GM12878 (cell line): ENCODE measurements around the gene L3HYPDH. TPM values are rescaled to one million over a fixed set of nuclear protein-coding genes. Genes with fewer than 3 reads are reported as not detected.

Experiments
- BCL3 ChIP-seq: IDR thresholded peaks from 2 replicates; pipeline ENCODE4 v1.6.1; 2011; ENCODE audit warnings: borderline replicate concordance, low read depth, mild to moderate bottlenecking, moderate library complexity, low read length; ENCODE audit not compliant: insufficient read depth, poor library complexity, severe bottlenecking
- BRCA1 ChIP-seq: IDR thresholded peaks from 2 replicates; pipeline ENCODE4 v1.6.1; 2011; ENCODE audit warnings: low read depth, low read length, improper control_type of control experiment
- CEBPZ ChIP-seq: fragments of 150-350 bp; IDR thresholded peaks from 2 replicates; pipeline ENCODE4 v1.6.1; 2016; ENCODE audit warnings: low read depth, low read length
- CHD2 ChIP-seq: IDR thresholded peaks from 2 replicates; pipeline ENCODE4 v1.6.1; 2011; ENCODE audit warnings: low read depth, low read length, improper control_type of control experiment, borderline replicate concordance
- CREM ChIP-seq: IDR thresholded peaks from 2 replicates; pipeline ENCODE4 v1.6.1; 2014; ENCODE audit warnings: antibody characterized with exemption, low read depth
- ESRRA ChIP-seq: IDR thresholded peaks from 2 replicates; pipeline ENCODE4 v1.6.1; 2012; ENCODE audit warnings: mild to moderate bottlenecking, low read length, improper control_type of control experiment
- ETV6 ChIP-seq, 2 experiments: fragments of 450-650 bp in 1 of 2; IDR thresholded peaks in 1 of 2; conservative IDR thresholded peaks in 1 of 2; 2 replicates each; pipeline ENCODE4 v1.6.1; 2014; ENCODE audit warnings: antibody characterized with exemption in 1 of 2, borderline replicate concordance in 1 of 2, low read depth in 1 of 2, mild to moderate bottlenecking in 1 of 2, moderate library complexity in 1 of 2
- HCFC1 ChIP-seq: fragments of 150-350 bp; IDR thresholded peaks from 2 replicates; pipeline ENCODE4 v1.6.1; 2014; ENCODE audit warnings: low read length
- LARP7 ChIP-seq: fragments of 450-650 bp; IDR thresholded peaks from 2 replicates; pipeline ENCODE4 v1.6.1; 2017; ENCODE audit warnings: mild to moderate bottlenecking
- MTA2 ChIP-seq: fragments of 450-650 bp; IDR thresholded peaks from 2 replicates; pipeline ENCODE4 v1.6.1; 2016; ENCODE audit warnings: low read depth, mild to moderate bottlenecking, moderate library complexity
- MTA3 ChIP-seq: IDR thresholded peaks from 2 replicates; pipeline ENCODE4 v1.6.1; 2012; ENCODE audit warnings: low read length, inconsistent platforms, borderline replicate concordance
- NFIC ChIP-seq: IDR thresholded peaks from 2 replicates; pipeline ENCODE4 v1.6.1; 2012; ENCODE audit warnings: low read depth, mild to moderate bottlenecking, inconsistent platforms, low read length, moderate library complexity
- NR2C1 ChIP-seq: fragments of 450-650 bp; IDR thresholded peaks from 2 replicates; pipeline ENCODE4 v1.6.1; 2017; ENCODE audit warnings: antibody characterized with exemption, mild to moderate bottlenecking, moderate library complexity
- NR2C2 ChIP-seq: IDR thresholded peaks from 2 replicates; pipeline ENCODE4 v1.6.1; 2011; ENCODE audit warnings: borderline replicate concordance, low read depth; ENCODE audit not compliant: control insufficient read depth, insufficient read length
- RAD21 ChIP-seq: IDR thresholded peaks from 2 replicates; pipeline ENCODE4 v1.6.1; 2011; ENCODE audit warnings: mild to moderate bottlenecking, low read depth, low read length, moderate library complexity; ENCODE audit not compliant: insufficient read depth
- RB1 ChIP-seq: fragments of 450-650 bp; formaldehyde crosslinking; IDR thresholded peaks from 2 replicates; pipeline ENCODE4 v1.6.1; 2017; ENCODE audit warnings: mild to moderate bottlenecking, borderline replicate concordance
- RELA ChIP-seq: fragments of 450-650 bp; IDR thresholded peaks from 2 replicates; pipeline ENCODE4 v1.8.0; 2014; ENCODE audit warnings: borderline replicate concordance; ENCODE audit not compliant: partially characterized antibody
- SIN3A ChIP-seq: IDR thresholded peaks from 2 replicates; pipeline ENCODE4 v1.6.1; 2012; ENCODE audit warnings: low read depth, low read length, improper control_type of control experiment
- SPI1 ChIP-seq: IDR thresholded peaks from 2 replicates; pipeline ENCODE4 v1.6.1; 2011; ENCODE audit warnings: low read depth, mild to moderate bottlenecking, low read length, moderate library complexity, borderline replicate concordance; ENCODE audit not compliant: insufficient read depth
- TARDBP ChIP-seq: IDR thresholded peaks from 2 replicates; pipeline ENCODE4 v1.6.1; 2016; ENCODE audit warnings: borderline replicate concordance
- TCF12 ChIP-seq: IDR thresholded peaks from 2 replicates; pipeline ENCODE4 v1.6.1; 2011; ENCODE audit warnings: low read depth, mild to moderate bottlenecking, low read length
- TCF7 ChIP-seq: IDR thresholded peaks from 2 replicates; pipeline ENCODE4 v1.6.1; 2014; ENCODE audit warnings: antibody characterized with exemption, borderline replicate concordance
- USF2 ChIP-seq: IDR thresholded peaks from 2 replicates; pipeline ENCODE4 v1.6.1; 2011; ENCODE audit warnings: low read depth, low read length, improper control_type of control experiment, borderline replicate concordance
- WRNIP1 ChIP-seq: IDR thresholded peaks from 2 replicates; pipeline ENCODE4 v1.6.1; 2011; ENCODE audit warnings: low read depth, low read length, improper control_type of control experiment, borderline replicate concordance
- ZNF622 ChIP-seq: fragments of 450-650 bp; IDR thresholded peaks from 2 replicates; pipeline ENCODE4 v1.6.1; 2017; ENCODE audit warnings: mild to moderate bottlenecking, inconsistent platforms
- ZZZ3 ChIP-seq: IDR thresholded peaks from 2 replicates; pipeline ENCODE4 v1.6.1; 2011; ENCODE audit warnings: low read depth; ENCODE audit not compliant: control insufficient read depth, insufficient read length
- polyA plus RNA-seq, 11 experiments: library from polyadenylated mRNA; depleted of rRNA in 4 of 11; unstranded in 6 of 11; stranded (reverse) in 5 of 11; fragments of >200 nt; fragmentation: Nextera tagmentation in 4 of 11; fragmentation: Illumina TruSeq in 1 of 11; extraction: Ambion mirVana in 4 of 11; extraction: Trizol in 1 of 11; gene quantifications; 1 replicate in 1 of 11; 2 replicates in 10 of 11; pipeline versions ENCODE4 v1.2.1 to v1.2.3, GENCODE V29; 2011 to 2016; ENCODE audit warnings: inconsistent platforms in 2 of 11, missing spikeins in 2 of 11, low read depth in 1 of 11
- total RNA-seq, 4 experiments: library from RNA; depleted of rRNA in 3 of 4; stranded (reverse); fragments of >200 nt in 3 of 4; fragmentation: Illumina TruSeq in 1 of 4; extraction: Trizol in 1 of 4; gene quantifications; 2 replicates each; pipeline versions ENCODE4 v1.2.1 to v1.2.3, GENCODE V29; 2013 to 2021

The L3HYPDH gene
- total and polyA plus RNA-seq, 10 of the 15 experiments (the other 5 are each of a cell fraction or from before 2014, with no cell fraction given), result 11.5 to 27.8 (median 15.8) TPM

- TF ChIP-seq NR2C2, result no peak
- peak; percentile 3; the same call in 1 of the 2 replicates for TF ChIP-seq HCFC1
- no peak; the same call in 1 of the 2 replicates for TF ChIP-seq WRNIP1
- no peak for TF ChIP-seq BRCA1
- no peak for TF ChIP-seq RAD21
- TF ChIP-seq USF2, result no peak; the same call in 1 of the 2 replicates
- TF ChIP-seq SIN3A, result peak; percentile 68
- TF ChIP-seq ETV6 (conservative IDR thresholded peaks at IDR 0.05 in 1 of 2, IDR thresholded peaks at IDR 0.05 in 1 of 2; ENCODE audit: borderline replicate concordance in 1 of 2, low read depth in 1 of 2), result no peak
- no peak for TF ChIP-seq CEBPZ
- no peak for TF ChIP-seq TARDBP
- TF ChIP-seq RELA, result peak; percentile 21
- no peak for TF ChIP-seq NFIC
- TF ChIP-seq CHD2, result 0 out of 2 replicates have a peak, but pooled peaks have one; percentile 41
- 0 out of 2 replicates have a peak, but pooled peaks have one; percentile 4 for TF ChIP-seq TCF12
- peak; percentile 63; the same call in 1 of the 2 replicates for TF ChIP-seq SPI1
- TF ChIP-seq NR2C1, result no peak
- TF ChIP-seq MTA2, result peak; percentile 10; the same call in 1 of the 2 replicates
- peak; percentile 95 for TF ChIP-seq LARP7
- TF ChIP-seq CREM, result peak; percentile 20
- TF ChIP-seq ESRRA, result no peak
- TF ChIP-seq RB1, result 0 out of 2 replicates have a peak, but pooled peaks have one; percentile 87
- TF ChIP-seq ZZZ3, result no peak
- TF ChIP-seq BCL3, result no peak
- TF ChIP-seq TCF7, result no peak
- no peak for TF ChIP-seq MTA3
- TF ChIP-seq ZNF622, result no peak
These were observed at the start of gene L3HYPDH, which contains the start of gene JKAMP (continued) for GRCh38 chr14:59483819-59484638.
